Esophagus squamous epithelium (tissue), 4 donors: ENCODE data around the gene RNASEH1.

Experiments used
- CTCF ChIP-seq, 6 experiments: fragments of 450-650 bp in 4 of 6; fragments of 200-600 bp in 2 of 6; sonication (generic) in 2 of 6; IDR thresholded peaks; one replicate each; pipeline ENCODE4 v1.5.1; 2016 to 2019; ENCODE audit warnings: antibody characterized with exemption in 6 of 6, mild to moderate bottlenecking in 4 of 6, moderate library complexity in 4 of 6
- POLR2A ChIP-seq, 4 donors: fragments of 450-650 bp; IDR thresholded peaks; one replicate each; pipeline ENCODE4 v1.6.1; 2017; ENCODE audit warnings: antibody characterized with exemption in 4 of 4, mild to moderate bottlenecking in 4 of 4, moderate library complexity in 3 of 4

- TF ChIP-seq POLR2A (IDR thresholded peaks at IDR 0.05) (no peak), CTCF (IDR thresholded peaks at IDR 0.05) (no peak)
Measured at GRCh38 chr2:3598912-3599854, 41.0 kb upstream of the RNASEH1 start.
